Measurements from ENCODE around the gene HK1. TPM values are rescaled to one million over a fixed set of nuclear protein-coding genes. Genes with fewer than 3 reads are reported as not detected.
"Not testable (repeated sequence)": the region's sequence is repeated elsewhere in the genome, so short reads cannot be mapped to it uniquely, and the experiment has no call there.

HK1 gene
- polyA plus RNA-seq, 2 donors, result 52.1 to 105 TPM

DNA sequence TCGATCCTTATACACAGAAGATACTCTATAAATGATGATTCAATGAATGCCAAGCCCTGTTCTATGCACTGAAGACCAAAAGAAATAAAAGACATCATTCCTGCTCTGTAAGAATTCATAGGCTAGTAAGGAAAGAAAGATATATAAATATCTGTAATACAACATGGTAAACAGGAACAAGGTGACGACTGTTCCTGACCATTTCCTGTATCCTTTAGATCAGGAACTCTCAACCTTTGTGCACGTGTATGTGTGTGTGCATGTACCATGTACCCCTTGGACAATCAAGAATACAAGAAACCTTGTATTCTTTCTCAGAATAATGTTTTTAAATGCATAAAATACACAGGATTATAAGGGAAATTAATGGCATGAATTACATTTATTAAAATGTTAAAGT lies 7.3 kb upstream of the HK1 start:
- no peak overlapping the region for H3K27ac ChIP-seq (ENCODE audit: low read depth in 2 of 2, low read length in 1 of 2)
- H3K36me3 ChIP-seq (ENCODE audit: control insufficient read depth in 2 of 2, insufficient read depth in 2 of 2, low read length in 1 of 2), result no peaks in the 10 kb centered on the region
- no peaks in the 10 kb centered on the region for H3K27me3 ChIP-seq (ENCODE audit: control insufficient read depth in 1 of 2, insufficient read depth in 2 of 2, low read length in 2 of 2)
- no peaks in the 10 kb centered on the region for H3K4me1 ChIP-seq (ENCODE audit: control insufficient read depth in 2 of 2, insufficient read depth in 2 of 2, low read length in 1 of 2)
- no peaks in the 10 kb centered on the region for H3K9me3 ChIP-seq (ENCODE audit: control insufficient read depth in 2 of 2, insufficient read depth in 1 of 2, low read depth in 1 of 2, low read length in 1 of 2)
- no peak overlapping the region for H3K4me3 ChIP-seq (ENCODE audit: low read depth in 1 of 2, low read length in 2 of 2)
- 69 to 72% methylated on average over 3 of the region's 3 CpGs for WGBS, 2 donors

DNA sequence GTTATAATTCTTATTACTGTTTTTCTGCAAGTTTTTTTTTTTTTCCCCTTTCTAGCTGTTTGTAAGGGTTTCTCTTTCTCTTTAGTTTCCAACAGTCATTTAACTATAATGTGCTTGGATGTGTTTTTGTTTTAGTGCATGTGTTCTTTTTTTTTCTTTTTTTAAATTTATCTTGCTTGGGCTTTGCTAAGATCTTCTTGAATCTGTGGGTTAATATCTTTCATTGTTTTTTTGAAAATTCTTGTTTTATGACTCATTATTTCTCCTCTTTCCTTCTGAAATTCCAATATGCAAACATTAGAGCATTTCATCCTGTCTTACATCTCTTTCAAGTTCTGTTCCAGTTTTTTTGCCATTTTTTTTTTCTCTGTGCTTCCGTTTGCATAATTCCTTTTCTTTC lies 5.7 kb upstream of the HK1 start:
- Histone ChIP-seq H3K4me1 (ENCODE audit: control insufficient read depth in 2 of 2, insufficient read depth in 2 of 2, low read length in 1 of 2) (no peaks in the 10 kb centered on the region), H3K9me3 (ENCODE audit: control insufficient read depth in 2 of 2, insufficient read depth in 1 of 2, low read depth in 1 of 2, low read length in 1 of 2) (no peaks in the 10 kb centered on the region), H3K27me3 (ENCODE audit: control insufficient read depth in 1 of 2, insufficient read depth in 2 of 2, low read length in 2 of 2) (no peaks in the 10 kb centered on the region), H3K36me3 (ENCODE audit: control insufficient read depth in 2 of 2, insufficient read depth in 2 of 2, low read length in 1 of 2) (no peaks in the 10 kb centered on the region), H3K4me3 (ENCODE audit: low read depth in 1 of 2, low read length in 2 of 2) (no peak overlapping the region), H3K27ac (ENCODE audit: low read depth in 2 of 2, low read length in 1 of 2) (no peak overlapping the region)
- WGBS, 2 donors, result 77 to 94% methylated on average over 1 of the region's 1 CpG

DNA sequence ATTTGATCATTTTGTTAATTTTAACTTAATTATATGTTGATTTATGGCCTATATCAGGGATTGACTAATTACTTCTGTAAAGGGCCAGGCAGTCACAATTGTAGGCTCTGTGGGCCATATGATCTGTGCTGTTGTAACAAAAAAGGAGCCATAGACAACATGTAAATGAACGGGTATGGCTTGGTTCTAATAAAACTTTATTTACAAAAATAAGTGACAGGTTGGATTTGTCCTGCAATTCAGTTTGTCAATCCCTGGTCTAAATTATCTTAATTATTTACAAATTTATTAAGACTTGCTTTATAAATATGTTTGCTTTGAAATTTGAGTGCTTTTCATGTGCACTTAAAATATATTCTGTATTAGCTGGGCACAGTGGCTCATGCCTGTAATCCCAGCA lies 2.9 kb upstream of the HK1 start:
- no peaks in the 10 kb centered on the region for H3K36me3 ChIP-seq (ENCODE audit: control insufficient read depth in 2 of 2, insufficient read depth in 2 of 2, low read length in 1 of 2)
- no peaks in the 10 kb centered on the region for H3K9me3 ChIP-seq (ENCODE audit: control insufficient read depth in 2 of 2, insufficient read depth in 1 of 2, low read depth in 1 of 2, low read length in 1 of 2)
- H3K4me1 ChIP-seq (ENCODE audit: control insufficient read depth in 2 of 2, insufficient read depth in 2 of 2, low read length in 1 of 2), result no peaks in the 10 kb centered on the region
- H3K27ac ChIP-seq (ENCODE audit: low read depth in 2 of 2, low read length in 1 of 2), result no peak overlapping the region
- no peaks in the 10 kb centered on the region for H3K27me3 ChIP-seq (ENCODE audit: control insufficient read depth in 1 of 2, insufficient read depth in 2 of 2, low read length in 2 of 2)
- no peak overlapping the region for H3K4me3 ChIP-seq (ENCODE audit: low read depth in 1 of 2, low read length in 2 of 2)
- 91 to 94% methylated on average over 1 of the region's 1 CpG for WGBS, 2 donors

DNA sequence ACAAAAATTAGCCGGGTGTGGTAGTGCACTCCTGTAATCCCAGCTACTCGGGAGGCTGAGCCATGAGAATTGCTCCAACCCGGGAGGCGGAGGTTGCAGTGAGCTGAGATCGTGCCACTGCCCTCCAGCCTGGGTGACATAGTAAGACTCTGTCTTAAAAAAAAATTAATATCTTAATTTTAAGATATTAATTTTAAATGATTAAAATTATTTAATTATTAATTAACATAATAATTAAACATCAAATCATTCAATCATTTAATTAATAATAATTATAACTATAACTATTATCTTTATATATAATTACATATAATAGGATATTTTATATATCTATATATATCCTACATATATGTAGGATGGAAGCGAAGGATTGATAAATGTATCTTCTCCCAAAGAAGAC lies 1.8 kb upstream of the HK1 start:
- Histone ChIP-seq H3K4me3 (ENCODE audit: low read depth in 1 of 2, low read length in 2 of 2) (no peak overlapping the region), H3K9me3 (ENCODE audit: control insufficient read depth in 2 of 2, insufficient read depth in 1 of 2, low read depth in 1 of 2, low read length in 1 of 2) (no peaks in the 10 kb centered on the region), H3K36me3 (ENCODE audit: control insufficient read depth in 2 of 2, insufficient read depth in 2 of 2, low read length in 1 of 2) (no peaks in the 10 kb centered on the region), H3K4me1 (ENCODE audit: control insufficient read depth in 2 of 2, insufficient read depth in 2 of 2, low read length in 1 of 2) (no peaks in the 10 kb centered on the region), H3K27me3 (ENCODE audit: control insufficient read depth in 1 of 2, insufficient read depth in 2 of 2, low read length in 2 of 2) (no peaks in the 10 kb centered on the region), H3K27ac (ENCODE audit: low read depth in 2 of 2, low read length in 1 of 2) (no peak overlapping the region)
- 86 to 89% methylated on average over 6 of the region's 6 CpGs for WGBS, 2 donors

DNA sequence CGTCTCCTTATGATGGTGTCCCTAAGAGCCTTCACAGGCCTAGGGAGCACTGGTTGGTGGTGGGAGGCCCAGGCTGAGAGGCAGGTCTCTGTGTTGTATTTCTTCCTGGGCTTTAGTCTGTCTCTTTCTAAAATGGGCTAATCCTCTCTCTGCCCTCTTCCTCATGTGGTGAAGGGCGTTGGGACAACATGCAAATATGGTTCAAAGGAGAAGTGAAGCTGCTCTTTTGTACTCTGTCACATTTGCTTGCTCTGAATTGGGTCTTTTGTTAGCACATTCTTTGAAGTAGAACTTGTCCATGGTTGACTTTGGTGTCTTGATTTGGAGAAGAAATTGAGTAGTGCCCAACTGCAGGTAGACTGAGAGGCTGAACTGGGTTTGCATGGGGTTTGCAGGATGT lies 814 bp downstream of the HK1 start:
- H3K27ac ChIP-seq (ENCODE audit: low read depth in 2 of 2, low read length in 1 of 2), result no peak overlapping the region
- no peaks in the 10 kb centered on the region for H3K9me3 ChIP-seq (ENCODE audit: control insufficient read depth in 2 of 2, insufficient read depth in 1 of 2, low read depth in 1 of 2, low read length in 1 of 2)
- H3K27me3 ChIP-seq (ENCODE audit: control insufficient read depth in 1 of 2, insufficient read depth in 2 of 2, low read length in 2 of 2), result no peaks in the 10 kb centered on the region
- H3K4me1 ChIP-seq (ENCODE audit: control insufficient read depth in 2 of 2, insufficient read depth in 2 of 2, low read length in 1 of 2), result no peaks in the 10 kb centered on the region
- no peaks in the 10 kb centered on the region for H3K36me3 ChIP-seq (ENCODE audit: control insufficient read depth in 2 of 2, insufficient read depth in 2 of 2, low read length in 1 of 2)
- H3K4me3 ChIP-seq (ENCODE audit: low read depth in 1 of 2, low read length in 2 of 2), result no peak overlapping the region
- 87 to 89% methylated on average over 2 of the region's 2 CpGs for WGBS, 2 donors

DNA sequence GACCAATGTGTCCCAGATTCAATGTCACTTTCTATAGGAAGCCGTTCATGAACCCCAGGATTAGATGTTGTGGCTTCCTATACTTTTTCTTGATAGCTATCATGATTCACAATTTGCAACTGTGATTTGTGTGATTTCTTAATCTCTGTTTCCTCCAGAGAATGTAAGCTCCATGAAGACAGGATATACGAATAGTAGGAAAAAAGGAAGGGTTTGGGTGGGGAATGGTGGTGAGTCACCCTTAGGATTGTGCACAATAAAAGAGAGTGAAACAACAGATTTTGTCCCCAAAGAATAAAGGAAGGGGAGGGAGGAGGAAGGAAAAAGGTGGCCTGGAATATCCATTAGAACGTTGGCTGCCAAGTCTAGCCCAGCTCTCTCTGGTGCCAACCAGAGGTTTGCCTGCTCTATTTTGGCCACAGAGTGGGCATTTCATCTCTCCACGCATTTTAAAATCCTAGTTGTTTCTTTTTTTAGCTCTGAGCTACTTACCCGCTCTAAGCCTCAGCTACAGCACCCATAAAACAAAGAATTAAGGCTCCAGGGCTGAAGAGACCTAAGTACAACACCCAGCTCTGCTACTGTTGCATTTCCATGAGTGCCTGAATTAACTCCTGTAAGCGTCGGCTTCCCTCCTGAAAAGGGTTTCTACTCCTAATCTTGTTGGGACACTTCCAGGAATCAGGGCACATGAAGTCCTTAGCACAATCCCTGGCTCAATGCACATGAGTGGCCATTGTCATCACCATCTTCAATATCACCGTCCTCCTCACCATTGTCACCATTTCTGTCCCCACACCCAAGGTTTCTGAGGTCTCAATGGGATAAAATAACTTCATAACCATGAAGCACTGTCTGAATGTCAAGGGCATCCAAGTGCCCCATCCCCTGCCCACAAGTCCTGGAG lies 3.5 kb downstream of the HK1 start:
- no peaks in the 10 kb centered on the region for H3K36me3 ChIP-seq (ENCODE audit: control insufficient read depth in 2 of 2, insufficient read depth in 2 of 2, low read length in 1 of 2)
- no peaks in the 10 kb centered on the region for H3K4me1 ChIP-seq (ENCODE audit: control insufficient read depth in 2 of 2, insufficient read depth in 2 of 2, low read length in 1 of 2)
- H3K4me3 ChIP-seq (ENCODE audit: low read depth in 1 of 2, low read length in 2 of 2), result no peak overlapping the region
- H3K9me3 ChIP-seq (ENCODE audit: control insufficient read depth in 2 of 2, insufficient read depth in 1 of 2, low read depth in 1 of 2, low read length in 1 of 2), result no peaks in the 10 kb centered on the region
- WGBS, 2 donors, result 84 to 85% methylated on average over 8 of the region's 8 CpGs
- peaks cover 0 to 3% of the 10 kb centered on the region in 2 donors for H3K27me3 ChIP-seq (ENCODE audit: control insufficient read depth in 1 of 2, insufficient read depth in 2 of 2, low read length in 2 of 2)
- H3K27ac ChIP-seq (ENCODE audit: low read depth in 2 of 2, low read length in 1 of 2), result no peak overlapping the region

DNA sequence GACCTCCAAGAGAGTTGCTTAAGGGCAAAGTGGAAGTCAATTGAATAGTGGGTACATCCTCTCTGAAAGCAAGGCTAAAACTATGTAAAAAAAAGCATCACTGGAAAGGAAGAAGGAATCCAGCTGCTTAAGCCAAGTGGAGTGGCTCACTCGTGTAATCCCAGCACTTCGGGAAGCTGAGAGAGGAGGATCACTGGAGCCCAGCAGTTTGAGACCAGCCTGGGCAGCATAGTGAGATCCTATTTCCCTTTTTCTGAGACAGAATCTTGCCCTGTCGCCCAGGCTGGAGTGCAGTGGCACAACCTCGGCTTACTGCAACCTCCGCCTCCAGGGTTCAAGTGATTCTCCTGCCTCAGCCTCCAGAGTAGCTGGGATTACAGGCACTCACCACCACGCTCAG lies 6.1 kb downstream of the HK1 start:
- not testable (repeated sequence) for H3K4me3 ChIP-seq (ENCODE audit: low read depth in 1 of 2, low read length in 2 of 2); H3K36me3 ChIP-seq (ENCODE audit: control insufficient read depth in 2 of 2, insufficient read depth in 2 of 2, low read length in 1 of 2); H3K27me3 ChIP-seq (ENCODE audit: control insufficient read depth in 1 of 2, insufficient read depth in 2 of 2, low read length in 2 of 2); H3K4me1 ChIP-seq (ENCODE audit: control insufficient read depth in 2 of 2, insufficient read depth in 2 of 2, low read length in 1 of 2); H3K9me3 ChIP-seq (ENCODE audit: control insufficient read depth in 2 of 2, insufficient read depth in 1 of 2, low read depth in 1 of 2, low read length in 1 of 2); H3K27ac ChIP-seq (ENCODE audit: low read depth in 2 of 2, low read length in 1 of 2)
- WGBS, 2 donors, result 79 to 85% methylated on average over 6 of the region's 6 CpGs

DNA sequence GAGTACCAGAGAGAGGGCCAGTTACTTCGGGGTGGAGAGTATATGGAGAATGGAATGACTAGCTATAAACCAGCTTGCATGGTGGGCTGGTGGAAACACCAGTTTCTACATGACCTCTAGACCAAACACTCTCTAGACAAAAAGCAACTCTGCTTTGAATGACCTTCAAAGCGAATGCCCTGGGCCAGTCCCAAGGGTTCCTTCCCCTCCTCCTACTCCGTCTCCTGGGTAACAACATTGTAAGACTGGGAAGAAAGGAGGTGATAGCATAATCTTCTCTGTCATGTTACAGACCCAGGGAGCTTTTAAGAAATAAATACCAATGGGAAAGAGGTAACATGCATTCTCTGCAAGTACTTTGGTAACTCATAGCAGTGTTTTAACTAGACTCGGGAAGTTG lies 7.4 kb downstream of the HK1 start:
- no peaks in the 10 kb centered on the region for H3K9me3 ChIP-seq (ENCODE audit: control insufficient read depth in 2 of 2, insufficient read depth in 1 of 2, low read depth in 1 of 2, low read length in 1 of 2)
- H3K36me3 ChIP-seq (ENCODE audit: control insufficient read depth in 2 of 2, insufficient read depth in 2 of 2, low read length in 1 of 2), result no peaks in the 10 kb centered on the region
- H3K4me1 ChIP-seq (ENCODE audit: control insufficient read depth in 2 of 2, insufficient read depth in 2 of 2, low read length in 1 of 2), result no peaks in the 10 kb centered on the region
- H3K27me3 ChIP-seq (ENCODE audit: control insufficient read depth in 1 of 2, insufficient read depth in 2 of 2, low read length in 2 of 2), result peaks cover 0 to 3% of the 10 kb centered on the region in 2 donors
- no peak overlapping the region for H3K27ac ChIP-seq (ENCODE audit: low read depth in 2 of 2, low read length in 1 of 2)
- WGBS, 2 donors, result 77 to 81% methylated on average over 4 of the region's 4 CpGs
- no peak overlapping the region for H3K4me3 ChIP-seq (ENCODE audit: low read depth in 1 of 2, low read length in 2 of 2)

DNA sequence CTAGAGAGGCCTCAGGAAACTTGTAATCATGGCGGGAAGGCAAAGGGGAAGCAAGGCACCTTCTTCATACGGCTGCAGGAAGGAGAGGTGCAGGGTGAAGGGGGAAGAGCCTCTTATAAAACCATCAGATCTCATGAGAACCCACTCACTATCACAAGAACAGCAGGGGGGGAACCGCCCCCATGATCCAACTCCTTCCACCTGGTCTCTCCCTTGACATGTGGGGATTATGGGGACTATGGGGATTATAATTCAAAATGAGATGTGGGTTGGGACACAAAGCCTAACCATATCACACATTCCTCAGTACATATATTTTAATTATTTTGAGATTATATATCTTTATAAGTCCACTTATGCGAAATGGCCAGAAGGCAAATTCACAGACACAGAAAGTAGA lies 8.9 kb downstream of the HK1 start:
- no peaks in the 10 kb centered on the region for H3K36me3 ChIP-seq (ENCODE audit: control insufficient read depth in 2 of 2, insufficient read depth in 2 of 2, low read length in 1 of 2)
- no peak overlapping the region for H3K27ac ChIP-seq (ENCODE audit: low read depth in 2 of 2, low read length in 1 of 2)
- no peak overlapping the region for H3K4me3 ChIP-seq (ENCODE audit: low read depth in 1 of 2, low read length in 2 of 2)
- H3K27me3 ChIP-seq (ENCODE audit: control insufficient read depth in 1 of 2, insufficient read depth in 2 of 2, low read length in 2 of 2), result peaks cover 0 to 3% of the 10 kb centered on the region in 2 donors
- H3K9me3 ChIP-seq (ENCODE audit: control insufficient read depth in 2 of 2, insufficient read depth in 1 of 2, low read depth in 1 of 2, low read length in 1 of 2), result no peaks in the 10 kb centered on the region
- H3K4me1 ChIP-seq (ENCODE audit: control insufficient read depth in 2 of 2, insufficient read depth in 2 of 2, low read length in 1 of 2), result no peaks in the 10 kb centered on the region
- WGBS, 2 donors, result 85 to 87% methylated on average over 4 of the region's 4 CpGs

DNA sequence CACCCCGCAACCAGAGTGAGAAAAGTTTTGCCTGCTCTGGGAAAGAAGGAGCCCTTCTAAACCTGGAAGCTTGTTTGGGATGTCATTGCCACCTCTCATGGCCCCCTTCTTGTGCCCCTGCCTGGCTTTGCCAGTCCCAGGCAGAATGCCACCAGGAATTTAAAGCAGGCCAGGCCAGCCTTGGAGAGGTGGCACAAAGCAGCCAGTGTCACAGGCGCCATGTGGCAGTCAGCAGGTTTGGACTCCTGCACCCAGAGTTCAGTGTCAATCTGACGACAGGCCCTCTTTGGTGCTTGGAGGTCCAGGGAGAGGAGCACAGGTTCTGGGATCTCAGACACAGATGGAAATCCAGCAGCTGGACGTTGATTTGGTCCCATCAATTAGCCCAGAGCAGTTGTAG lies 12.7 kb downstream of the HK1 start:
- no peaks in the 10 kb centered on the region for H3K4me1 ChIP-seq (ENCODE audit: control insufficient read depth in 2 of 2, insufficient read depth in 2 of 2, low read length in 1 of 2)
- no peak overlapping the region for H3K27ac ChIP-seq (ENCODE audit: low read depth in 2 of 2, low read length in 1 of 2)
- no peak overlapping the region for H3K4me3 ChIP-seq (ENCODE audit: low read depth in 1 of 2, low read length in 2 of 2)
- H3K36me3 ChIP-seq (ENCODE audit: control insufficient read depth in 2 of 2, insufficient read depth in 2 of 2, low read length in 1 of 2), result no peaks in the 10 kb centered on the region
- 85 to 89% methylated on average over 4 of the region's 4 CpGs for WGBS, 2 donors
- H3K9me3 ChIP-seq (ENCODE audit: control insufficient read depth in 2 of 2, insufficient read depth in 1 of 2, low read depth in 1 of 2, low read length in 1 of 2), result no peaks in the 10 kb centered on the region
- H3K27me3 ChIP-seq (ENCODE audit: control insufficient read depth in 1 of 2, insufficient read depth in 2 of 2, low read length in 2 of 2), result no peaks in the 10 kb centered on the region
